GM10266 (cell line): Measurements from ENCODE around the gene RAPGEF4.

Source experiments
- DNase-seq: peaks from one replicate; pipeline ENCODE4 v3.0.0; 2012; ENCODE audit errors: extremely low spot score
- CTCF ChIP-seq: IDR thresholded peaks from 2 replicates; pipeline ENCODE4 v1.5.1; 2012; ENCODE audit warnings: mild to moderate bottlenecking, low read depth; ENCODE audit not compliant: control insufficient read depth, insufficient read depth; ENCODE audit errors: missing control alignments

RAPGEF4 gene

GRCh38 chr2:172965433-172966212 is 230.0 kb downstream of the RAPGEF4 start:
- no peak for DNase-seq
- TF ChIP-seq CTCF: no peak

- no peak for TF ChIP-seq CTCF
- no peak for DNase-seq
These were observed 231.7 kb downstream of the RAPGEF4 start for GRCh38 chr2:172967036-172967982.

GRCh38 chr2:172968061-172968469 is 232.4 kb downstream of the RAPGEF4 start:
- no peak for DNase-seq
- TF ChIP-seq CTCF: no peak

- no peak for TF ChIP-seq CTCF
- no peak for DNase-seq
These were observed 233.5 kb downstream of the RAPGEF4 start for GRCh38 chr2:172969166-172969565.

GRCh38 chr2:172969609-172970008 is 234.0 kb downstream of the RAPGEF4 start:
- DNase-seq: no peak
- TF ChIP-seq CTCF: no peak

- no peak for DNase-seq
- TF ChIP-seq CTCF: no peak
These were observed 235.0 kb downstream of the RAPGEF4 start for GRCh38 chr2:172970660-172971059.
